ENCODE data around the gene FBXL7. TPM values are rescaled to one million over a fixed set of nuclear protein-coding genes. Genes with fewer than 3 reads are reported as not detected.

FBXL7 gene
- total and polyA plus RNA-seq, 9 of the 15 experiments (the other 6 are each of a cell fraction or from before 2014, with no cell fraction given) = 0.04 to 0.08 TPM; not detected in 7

GRCh38 chr5:15646371-15646770 lies 146.4 kb downstream of the FBXL7 start:
- Histone ChIP-seq H3K4me2 (ENCODE audit: insufficient read depth, low read length) (no peak overlapping the region), H2AFZ (ENCODE audit: low read depth, low read length) (no peak overlapping the region), H3K36me3 (ENCODE audit: control insufficient read depth, insufficient read depth, low read length) (no peaks in the 10 kb centered on the region), H3K79me2 (ENCODE audit: control insufficient read depth, insufficient read depth, low read length) (no peaks in the 10 kb centered on the region), H3K27me3 (ENCODE audit: control insufficient read depth in 2 of 2, insufficient read depth in 2 of 2, low read length in 2 of 2) (no peaks in the 10 kb centered on the region), H4K20me1 (replicated peaks; ENCODE audit: control insufficient read depth, insufficient read depth, low read length) (no peaks in the 10 kb centered on the region), H3K9ac (ENCODE audit: insufficient read depth in 1 of 2, low read depth in 2 of 2, low read length in 2 of 2) (no peak overlapping the region), H3K27ac (ENCODE audit: extremely low read depth, low read depth, low read length) (no peak overlapping the region), H3K4me1 (replicated peaks in 1 of 2; ENCODE audit: control insufficient read depth in 2 of 2, insufficient read depth in 2 of 2, low read length in 2 of 2) (no peaks in the 10 kb centered on the region), H3K9me1 (ENCODE audit: control insufficient read depth, insufficient read depth, low read length) (no peaks in the 10 kb centered on the region), H3K9me3 (replicated peaks; ENCODE audit: control insufficient read depth, insufficient read depth, low read depth, low read length) (0 out of 2 replicates have a peak, but pooled peaks cover 2% of the 10 kb centered on the region), H3K4me3 (no peak overlapping the region)
- ATAC-seq (no peak), DNase-seq (ENCODE audit: extremely low read depth in 1 of 4, low spot score in 3 of 4) (no peak), FAIRE-seq (no peak)
- intact Hi-C loops (cut with micrococcal nuclease) = no loop called here
- ChIA-PET POLR2A (interaction anchor here (1.2 kb wide), 1 partner anchor 11 kb away, joined by 3 read pairs; no protein-coding TSS in a partner anchor), CTCF (ENCODE audit: low intra/inter-chr PET ratio) (no interaction called here)
- in situ Hi-C loops (cut with MboI) = no loop called here
- no peak for TF ChIP-seq ELK3 (CRISPR knock-in tag; IDR thresholded peaks at IDR 0.05)
- no TSS peak for BruUV-seq (replicated peaks)
- 0% methylated on average over 4 of the region's 4 CpGs for WGBS (ENCODE audit: insufficient coverage, low coverage, missing lambda C conversion rate)

- Histone ChIP-seq H3K4me3 (no peak overlapping the region), H3K79me2 (ENCODE audit: control insufficient read depth, insufficient read depth, low read length) (no peaks in the 10 kb centered on the region), H3K4me2 (ENCODE audit: insufficient read depth, low read length) (no peak overlapping the region), H3K36me3 (ENCODE audit: control insufficient read depth, insufficient read depth, low read length) (no peaks in the 10 kb centered on the region), H3K27ac (ENCODE audit: extremely low read depth, low read depth, low read length) (no peak overlapping the region), H3K4me1 (replicated peaks in 1 of 2; ENCODE audit: control insufficient read depth in 2 of 2, insufficient read depth in 2 of 2, low read length in 2 of 2) (no peaks in the 10 kb centered on the region), H2AFZ (ENCODE audit: low read depth, low read length) (no peak overlapping the region), H3K9me3 (replicated peaks; ENCODE audit: control insufficient read depth, insufficient read depth, low read depth, low read length) (0 out of 2 replicates have a peak, but pooled peaks cover 2% of the 10 kb centered on the region), H3K9me1 (ENCODE audit: control insufficient read depth, insufficient read depth, low read length) (no peaks in the 10 kb centered on the region), H3K27me3 (ENCODE audit: control insufficient read depth in 2 of 2, insufficient read depth in 2 of 2, low read length in 2 of 2) (no peaks in the 10 kb centered on the region), H4K20me1 (replicated peaks; ENCODE audit: control insufficient read depth, insufficient read depth, low read length) (no peaks in the 10 kb centered on the region), H3K9ac (ENCODE audit: insufficient read depth in 1 of 2, low read depth in 2 of 2, low read length in 2 of 2) (no peak overlapping the region)
- ChIA-PET POLR2A (no interaction called here), CTCF (ENCODE audit: low intra/inter-chr PET ratio) (no interaction called here)
- no peak for FAIRE-seq
- no peak for ATAC-seq
- TF ChIP-seq DEAF1 (CRISPR knock-in tag; IDR thresholded peaks at IDR 0.05) (no peak), CSDE1 (IDR thresholded peaks at IDR 0.05) (no peak), ZNF395 (CRISPR knock-in tag; IDR thresholded peaks at IDR 0.05) (no peak), RAD51 (IDR thresholded peaks at IDR 0.05; ENCODE audit: borderline replicate concordance, low read depth) (no peak), ETV1 (tag; conservative IDR thresholded peaks at IDR 0.05; ENCODE audit: low read depth) (no peak), PRPF4 (IDR thresholded peaks at IDR 0.05; ENCODE audit: insufficient read depth, low read depth, low read length, poor library complexity, severe bottlenecking) (no peak), SNRNP70 (optimal IDR thresholded peaks at IDR 0.05; ENCODE audit: low read depth, low read length) (no peak), JUNB (CRISPR knock-in tag; conservative IDR thresholded peaks at IDR 0.05) (no peak)
- in situ Hi-C loops (cut with MboI) = no loop called here
- BruUV-seq (replicated peaks) = no TSS peak
- intact Hi-C loops (cut with micrococcal nuclease) = no loop called here
- WGBS (ENCODE audit: insufficient coverage, low coverage, missing lambda C conversion rate) = 3% methylated on average over 4 of the region's 4 CpGs
- DNase-seq (ENCODE audit: extremely low read depth in 1 of 4, low spot score in 3 of 4) = no peak
Measured at GRCh38 chr5:15647251-15647650, 147.3 kb downstream of the FBXL7 start.

Measured in K562 (cell line).